Left lung (tissue), 10 donors: Measurements from ENCODE around the gene RRH. TPM values are rescaled to one million over a fixed set of nuclear protein-coding genes. Genes with fewer than 3 reads are reported as not detected.

Experiments used
- ATAC-seq: fragments of 200-7000 bp; cut with Tn5 transposase; one replicate; pipeline ENCODE4 v1.9.1; 2020; ENCODE audit warnings: moderate library complexity
- DNase-seq, 4 donors: peaks; one replicate each; pipeline ENCODE4 v3.0.0-alpha.2; 2013 to 2020
- H3K27ac ChIP-seq, 2 donors: fragments of 200-600 bp; sonication (generic) in 1 of 2; one replicate each; pipeline versions ENCODE4 v1.5.0 to v1.8.0; 2020 to 2021
- H3K27me3 ChIP-seq, 2 donors: fragments of 200-600 bp; sonication (generic) in 1 of 2; one replicate each; pipeline versions ENCODE4 v1.5.0 to v1.8.0; 2020 to 2021
- H3K36me3 ChIP-seq, 2 donors: fragments of 200-600 bp; sonication (generic) in 1 of 2; one replicate each; pipeline versions ENCODE4 v1.5.0 to v1.8.0; 2020 to 2021
- H3K4me1 ChIP-seq, 2 donors: fragments of 200-600 bp; one replicate each; pipeline ENCODE4 v1.8.0; 2021
- H3K4me3 ChIP-seq, 2 donors: fragments of 200-600 bp; sonication (generic) in 1 of 2; one replicate each; pipeline versions ENCODE4 v1.5.0 to v1.8.0; 2020 to 2021; ENCODE audit warnings: mild to moderate bottlenecking in 1 of 2
- H3K9me3 ChIP-seq, 2 donors: fragments of 200-600 bp; sonication (generic) in 1 of 2; one replicate each; pipeline versions ENCODE4 v1.5.0 to v1.8.0; 2020 to 2021
- CTCF ChIP-seq, 2 donors: fragments of 200-600 bp; sonication (generic) in 1 of 2; IDR thresholded peaks; one replicate each; pipeline versions ENCODE4 v1.5.0 to v1.8.0; 2021; ENCODE audit warnings: antibody characterized with exemption in 2 of 2
- intact Hi-C, 2 donors: fragments of 100-400 bp; cut with DNase I; formaldehyde crosslinking; loops; one replicate each; pipeline versions ENCODE4 v1.11.2 to v1.14.2; 2022
- polyA plus RNA-seq, 6 donors: library from polyadenylated mRNA; unstranded; fragments of 120-200 nt; gene quantifications; one replicate each; pipeline ENCODE4 v1.2.1, GENCODE V29; 2013; ENCODE audit not compliant: insufficient read length in 6 of 6
- total RNA-seq, 2 donors: library from RNA; stranded (reverse); fragmentation: NEBNext Ultra II Directional; extraction: Animal tissue kit (Norgen Biotek cat#: 25700); gene quantifications; one replicate each; pipeline ENCODE4 v1.2.1, GENCODE V29; 2021
- donor health status: DM: no; HTN: yes; CAD: no.
- donor health status: DM: no; HTN: no; CAD: no.

The RRH gene
- total and polyA plus RNA-seq, 8 donors: 0.23 to 0.89 (median 0.51) TPM

- H3K4me1 ChIP-seq: no peaks in the 10 kb centered on the region
- no peaks in the 10 kb centered on the region for H3K27me3 ChIP-seq
- intact Hi-C loops: no loop called here
- no peak for TF ChIP-seq CTCF (IDR thresholded peaks at IDR 0.05)
- no peak overlapping the region for H3K27ac ChIP-seq
- H3K36me3 ChIP-seq: no peaks in the 10 kb centered on the region
- peaks cover 0 to 29% of the 10 kb centered on the region in 2 donors for H3K9me3 ChIP-seq
- H3K4me3 ChIP-seq: no peak overlapping the region
- no peak for DNase-seq
- ATAC-seq: no peak
Measured at GRCh38 chr4:109861271-109861670, 33.5 kb downstream of the RRH start.

- Histone ChIP-seq H3K27me3 (no peaks in the 10 kb centered on the region), H3K36me3 (no peaks in the 10 kb centered on the region), H3K4me3 (no peak overlapping the region), H3K9me3 (peaks cover 0 to 29% of the 10 kb centered on the region in 2 donors), H3K4me1 (no peaks in the 10 kb centered on the region), H3K27ac (no peak overlapping the region)
- DNase-seq (no peak), ATAC-seq (no peak)
- intact Hi-C loops: no loop called here
- TF ChIP-seq CTCF (IDR thresholded peaks at IDR 0.05): no peak
Measured at GRCh38 chr4:109861916-109862511, 34.2 kb downstream of the RRH start.

GRCh38 chr4:109864134-109864533 lies 36.4 kb downstream of the RRH start:
- ATAC-seq (no peak), DNase-seq (no peak)
- intact Hi-C loops: no loop called here
- Histone ChIP-seq H3K36me3 (no peaks in the 10 kb centered on the region), H3K4me3 (no peak overlapping the region), H3K9me3 (peaks cover 0 to 21% of the 10 kb centered on the region in 2 donors), H3K27ac (no peak overlapping the region), H3K27me3 (no peaks in the 10 kb centered on the region), H3K4me1 (no peaks in the 10 kb centered on the region)
- TF ChIP-seq CTCF (IDR thresholded peaks at IDR 0.05): no peak

- Histone ChIP-seq H3K27ac (no peak overlapping the region), H3K27me3 (no peaks in the 10 kb centered on the region), H3K36me3 (no peaks in the 10 kb centered on the region), H3K4me3 (no peak overlapping the region), H3K9me3 (no peaks in the 10 kb centered on the region), H3K4me1 (no peaks in the 10 kb centered on the region)
- no peak for ATAC-seq
- intact Hi-C loops: no loop called here
- no peak for DNase-seq
- no peak for TF ChIP-seq CTCF (IDR thresholded peaks at IDR 0.05)
Measured at GRCh38 chr4:109870061-109870460, 42.3 kb downstream of the RRH start.

GRCh38 chr4:109872065-109872464 lies 44.3 kb downstream of the RRH start:
- no peak for TF ChIP-seq CTCF (IDR thresholded peaks at IDR 0.05)
- H3K27ac ChIP-seq: no peak overlapping the region
- no peaks in the 10 kb centered on the region for H3K27me3 ChIP-seq
- H3K4me1 ChIP-seq: no peaks in the 10 kb centered on the region
- DNase-seq (no peak), ATAC-seq (no peak)
- intact Hi-C loops: no loop called here
- H3K36me3 ChIP-seq: no peaks in the 10 kb centered on the region
- H3K4me3 ChIP-seq: no peak overlapping the region
- no peaks in the 10 kb centered on the region for H3K9me3 ChIP-seq
